Coronary artery (tissue), 2 donors: ENCODE results near the gene THOC6.

Experiments used
- DNase-seq: peaks from one replicate; pipeline ENCODE4 v3.0.0-alpha.2; 2017; ENCODE audit warnings: low spot score
- H3K27ac ChIP-seq, 2 donors: fragments of 200-600 bp; sonication (generic); one replicate each; pipeline ENCODE4 v1.5.1; 2016 to 2019
- H3K4me3 ChIP-seq: fragments of 200-600 bp; sonication (generic); 2 replicates; pipeline ENCODE4 v1.5.1; 2016; ENCODE audit warnings: mild to moderate bottlenecking, moderate library complexity
- CTCF ChIP-seq: fragments of 200-600 bp; sonication (generic); IDR thresholded peaks from one replicate; pipeline ENCODE4 v1.5.1; 2019; ENCODE audit warnings: antibody characterized with exemption

The THOC6 gene

GRCh38 chr16:2979669-2980226, 44.1 kb upstream of the THOC6 start:
- H3K4me3 ChIP-seq = peak overlapping the region; percentile 87
- TF ChIP-seq CTCF = no peak
- no peak overlapping the region for H3K27ac ChIP-seq
- no peak for DNase-seq

GRCh38 chr16:2980227-2981176, 43.3 kb upstream of the THOC6 start, which contains the start of gene PKMYT1:
Gene PKMYT1 (minus strand): TSS chr16:2980446. CDS start chr16:2979657, 789 bp downstream.
- peak within 1 kb of the TSS; percentile 72 to 91 for H3K27ac ChIP-seq
- no peak for TF ChIP-seq CTCF
- H3K4me3 ChIP-seq = peak within 1 kb of the TSS; percentile 87
- DNase-seq = peak; percentile 92

- no peak for TF ChIP-seq CTCF
- DNase-seq = no peak
- Histone ChIP-seq H3K27ac (no peak overlapping the region), H3K4me3 (peak overlapping the region; percentile 87)
Observed at GRCh38 chr16:2981177-2981898, 42.5 kb upstream of the THOC6 start.

- no peak for TF ChIP-seq CTCF
- no peak for DNase-seq
- H3K4me3 ChIP-seq = no peak overlapping the region
- H3K27ac ChIP-seq = no peak overlapping the region
Observed at GRCh38 chr16:2981899-2982250, 42.0 kb upstream of the THOC6 start.

- no peak for DNase-seq
- Histone ChIP-seq H3K4me3 (no peak overlapping the region), H3K27ac (no peak overlapping the region)
- TF ChIP-seq CTCF = no peak
Observed at GRCh38 chr16:2982402-2982801, 41.4 kb upstream of the THOC6 start.

GRCh38 chr16:2983706-2984136, 40.1 kb upstream of the THOC6 start:
- H3K27ac ChIP-seq = no peak overlapping the region
- peak overlapping the region; percentile 36 for H3K4me3 ChIP-seq
- TF ChIP-seq CTCF = peak; percentile 99
- DNase-seq = peak; percentile 84
